ENCODE data around the gene RBMXL3. TPM values are rescaled to one million over a fixed set of nuclear protein-coding genes. Genes with fewer than 3 reads are reported as not detected.

RBMXL3 gene
- total RNA-seq, 1 donor from 2014 or later, result not detected

DNA sequence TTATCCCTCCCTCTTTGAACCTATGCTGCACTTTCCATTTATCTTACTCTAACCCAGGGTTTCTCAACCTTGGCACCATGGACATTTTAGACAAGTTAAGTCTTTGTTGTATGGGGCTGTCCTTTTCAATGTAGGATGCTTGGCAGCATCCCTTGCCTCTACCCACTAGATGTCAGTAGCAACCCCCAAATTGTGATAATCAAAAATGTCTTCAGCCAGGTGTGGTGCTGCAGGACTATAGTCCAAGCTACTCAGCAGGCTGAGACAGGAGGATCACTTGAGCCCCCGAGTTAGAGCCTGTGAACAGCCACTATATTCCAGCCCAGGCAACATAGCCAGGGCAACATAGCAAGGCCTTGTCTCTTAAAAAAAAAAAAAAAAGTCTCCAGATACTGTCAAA is 37.7 kb downstream of the RBMXL3 start:
- H3K9me3 ChIP-seq, result no peaks in the 10 kb centered on the region
- ATAC-seq, result peak in 1 of 2 donors; percentile 78
- intact Hi-C loops (cut with DNase I), result no loop called here
- TF ChIP-seq CTCF (IDR thresholded peaks at IDR 0.05), result peak; percentile 21
- H3K4me1 ChIP-seq, result no peaks in the 10 kb centered on the region
- no peak overlapping the region for H3K4me3 ChIP-seq
- no peaks in the 10 kb centered on the region for H3K27me3 ChIP-seq (ENCODE audit: low read depth)
- no peak for DNase-seq
- no peak overlapping the region for H3K27ac ChIP-seq
- no peaks in the 10 kb centered on the region for H3K36me3 ChIP-seq

- H3K4me1 ChIP-seq, result no peaks in the 10 kb centered on the region
- H3K36me3 ChIP-seq, result no peaks in the 10 kb centered on the region
- ATAC-seq (peak in 1 of 2 donors; percentile 19), DNase-seq (no peak)
- H3K9me3 ChIP-seq, result no peaks in the 10 kb centered on the region
- H3K4me3 ChIP-seq, result no peak overlapping the region
- H3K27ac ChIP-seq, result no peak overlapping the region
- no peak for TF ChIP-seq CTCF (IDR thresholded peaks at IDR 0.05)
- no peaks in the 10 kb centered on the region for H3K27me3 ChIP-seq (ENCODE audit: low read depth)
- intact Hi-C loops (cut with DNase I), result no loop called here
Measured at GRCh38 chrX:115229337-115230003, 40.3 kb downstream of the RBMXL3 start.

DNA sequence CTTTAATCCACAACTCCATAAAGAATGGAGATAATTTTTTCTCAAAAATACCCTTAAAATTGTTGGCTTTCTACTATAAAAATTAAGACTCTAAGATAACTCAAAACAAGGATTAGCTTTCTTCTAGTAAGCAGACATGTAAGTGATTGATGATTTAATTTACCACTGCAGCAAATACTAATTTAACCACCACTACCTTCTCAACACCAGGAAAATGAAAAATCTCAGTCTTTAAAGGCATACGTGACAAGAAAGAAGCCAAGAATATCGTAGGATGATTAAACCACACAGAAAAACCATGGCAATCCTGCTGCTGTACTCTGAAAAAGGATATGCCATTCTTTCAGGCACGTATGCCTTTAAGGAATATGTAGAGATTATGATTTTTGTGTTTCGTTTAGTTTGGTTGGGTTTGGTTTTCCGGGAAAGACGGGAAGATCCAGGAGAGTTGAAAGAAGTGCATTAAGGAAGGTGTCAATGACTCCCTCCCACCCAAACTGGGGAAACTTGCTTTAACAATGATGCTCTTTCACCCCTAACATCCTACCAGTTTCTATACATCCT is 43.8 kb downstream of the RBMXL3 start:
- ATAC-seq (no peak), DNase-seq (no peak)
- no peak for TF ChIP-seq CTCF (IDR thresholded peaks at IDR 0.05)
- Histone ChIP-seq H3K4me1 (no peaks in the 10 kb centered on the region), H3K27me3 (ENCODE audit: low read depth) (no peaks in the 10 kb centered on the region), H3K4me3 (peak overlapping the region; percentile 54), H3K9me3 (no peaks in the 10 kb centered on the region), H3K36me3 (no peaks in the 10 kb centered on the region), H3K27ac (peak overlapping the region; percentile 36)
- intact Hi-C loops (cut with DNase I), result no loop called here

- intact Hi-C loops (cut with DNase I), result no loop called here
- DNase-seq, result peak; percentile 51
- Histone ChIP-seq H3K27me3 (ENCODE audit: low read depth) (no peaks in the 10 kb centered on the region), H3K27ac (peak within 1 kb of the TSS; percentile 36), H3K36me3 (no peaks in the 10 kb centered on the region), H3K4me1 (no peaks in the 10 kb centered on the region), H3K9me3 (no peaks in the 10 kb centered on the region), H3K4me3 (peak within 1 kb of the TSS; percentile 54)
- TF ChIP-seq CTCF (IDR thresholded peaks at IDR 0.05), result no peak
- ATAC-seq, result peak; percentile 56 to 80
Measured at GRCh38 chrX:115233497-115234455, 44.6 kb downstream of the RBMXL3 start, which contains the start of gene LRCH2. Gene LRCH2 (minus strand): TSS chrX:115234096. CDS start chrX:115234041, 55 bp downstream.

GRCh38 chrX:115234461-115234860 is 45.3 kb downstream of the RBMXL3 start:
- DNase-seq (no peak), ATAC-seq (no peak)
- no peaks in the 10 kb centered on the region for H3K27me3 ChIP-seq (ENCODE audit: low read depth)
- intact Hi-C loops (cut with DNase I), result no loop called here
- peak overlapping the region; percentile 54 for H3K4me3 ChIP-seq
- H3K36me3 ChIP-seq, result no peaks in the 10 kb centered on the region
- H3K9me3 ChIP-seq, result no peaks in the 10 kb centered on the region
- TF ChIP-seq CTCF (IDR thresholded peaks at IDR 0.05), result no peak
- H3K4me1 ChIP-seq, result no peaks in the 10 kb centered on the region
- no peak overlapping the region for H3K27ac ChIP-seq

Data from lower lobe of right lung (tissue), 2 donors.